Neural cell (in vitro differentiated cells): ENCODE results near the gene KIF12. TPM values are rescaled to one million over a fixed set of nuclear protein-coding genes. Genes with fewer than 3 reads are reported as not detected.

ENCODE experiments used
- H2AFZ ChIP-seq: fragments of 200-600, 300-800 bp; sonication (generic), shearing (Covaris generic); 2 replicates; pipeline ENCODE4 v1.6.0; 2014; ENCODE audit warnings: low read depth, mild to moderate bottlenecking, antibody characterized with exemption, low read length, moderate library complexity
- H3F3A ChIP-seq: fragments of 200-600 bp; shearing (Covaris generic); 2 replicates; pipeline ENCODE4 v1.6.1; 2016; ENCODE audit warnings: mild to moderate bottlenecking, moderate library complexity, mixed read lengths, antibody characterized with exemption, low read length; ENCODE audit not compliant: insufficient read depth, poor library complexity, severe bottlenecking
- H3K27ac ChIP-seq: fragments of 200-600, 300-800 bp; sonication (generic), shearing (Covaris generic); 2 replicates; pipeline ENCODE4 v1.5.1; 2014; ENCODE audit warnings: mild to moderate bottlenecking, low read length, moderate library complexity
- H3K27me3 ChIP-seq: fragments of 300-800, 200-600 bp; sonication (generic), shearing (Covaris generic); 2 replicates; pipeline ENCODE4 v1.6.0; 2014; ENCODE audit warnings: mild to moderate bottlenecking, low read depth, low read length, moderate library complexity; ENCODE audit not compliant: insufficient read depth
- H3K36me3 ChIP-seq: fragments of 300-800, 200-600 bp; sonication (generic), shearing (Covaris generic); 2 replicates; pipeline ENCODE4 v1.5.1; 2014; ENCODE audit warnings: mild to moderate bottlenecking, antibody characterized with exemption, low read length, moderate library complexity; ENCODE audit not compliant: insufficient read depth
- H3K4me2 ChIP-seq: fragments of 300-800, 200-600 bp; sonication (generic), shearing (Covaris generic); 2 replicates; pipeline ENCODE4 v1.6.0; 2014; ENCODE audit warnings: mild to moderate bottlenecking, low read length
- H3K4me3 ChIP-seq: fragments of 300-800, 200-600 bp; sonication (generic), shearing (Covaris generic); 2 replicates; pipeline ENCODE4 v1.5.1; 2014; ENCODE audit warnings: mild to moderate bottlenecking, low read length, moderate library complexity
- H3K79me2 ChIP-seq: fragments of 200-600 bp; shearing (Covaris generic); replicated peaks from 2 replicates; pipeline ENCODE4 v1.6.0; 2014; ENCODE audit warnings: mild to moderate bottlenecking, low read length, moderate library complexity; ENCODE audit not compliant: insufficient read depth
- H3K9ac ChIP-seq: fragments of 300-800, 200-600 bp; sonication (generic), shearing (Covaris generic); 2 replicates; pipeline ENCODE4 v1.6.1; 2016; ENCODE audit warnings: mild to moderate bottlenecking, low read length, mixed read lengths
- H3K9me2 ChIP-seq: fragments of 200-600 bp; shearing (Covaris generic); 2 replicates; pipeline ENCODE4 v1.6.1; 2016; ENCODE audit warnings: mild to moderate bottlenecking, low read length, mixed read lengths; ENCODE audit not compliant: insufficient read depth
- H3K9me3 ChIP-seq: fragments of 200-600, 300-800 bp; sonication (generic), shearing (Covaris generic); 2 replicates; pipeline ENCODE4 v1.6.1; 2016; ENCODE audit warnings: mild to moderate bottlenecking, mixed run types, low read length, moderate library complexity, mixed read lengths
- H4K20me1 ChIP-seq: fragments of 200-600 bp; shearing (Covaris generic); 2 replicates; pipeline ENCODE4 v1.6.1; 2016; ENCODE audit warnings: mild to moderate bottlenecking, mixed run types; ENCODE audit not compliant: insufficient read depth
- CTCF ChIP-seq: fragments of 450-650 bp; IDR thresholded peaks from 2 replicates; pipeline ENCODE4 v1.5.1; 2014; ENCODE audit warnings: antibody characterized with exemption, mild to moderate bottlenecking, moderate library complexity; ENCODE audit not compliant: poor library complexity, severe bottlenecking
- EP300 ChIP-seq: fragments of 450-650 bp; conservative IDR thresholded peaks from 2 replicates; pipeline ENCODE4 v1.6.1; 2014; ENCODE audit warnings: antibody characterized with exemption, mild to moderate bottlenecking, moderate library complexity; ENCODE audit not compliant: poor library complexity, severe bottlenecking
- EZH2 ChIP-seq: fragments of 200-600, 300-800 bp; shearing (Covaris generic), sonication (generic); IDR thresholded peaks from 2 replicates; pipeline ENCODE4 v1.6.1; 2014; ENCODE audit warnings: antibody characterized with exemption, low read length, borderline replicate concordance, mild to moderate bottlenecking; ENCODE audit not compliant: insufficient read depth, poor library complexity, severe bottlenecking
- MXI1 ChIP-seq: fragments of 450-650 bp; conservative IDR thresholded peaks from 2 replicates; pipeline ENCODE4 v1.6.1; 2014; ENCODE audit warnings: antibody characterized with exemption, mild to moderate bottlenecking; ENCODE audit not compliant: poor library complexity, severe bottlenecking
- POLR2AphosphoS5 ChIP-seq: IDR thresholded peaks from 2 replicates; pipeline ENCODE4 v1.6.1; 2012
- RAD21 ChIP-seq: fragments of 450-650 bp; conservative IDR thresholded peaks from 2 replicates; pipeline ENCODE4 v1.6.1; 2014; ENCODE audit warnings: antibody characterized with exemption, mild to moderate bottlenecking, moderate library complexity
- TAF1 ChIP-seq: IDR thresholded peaks from 2 replicates; pipeline ENCODE4 v1.6.1; 2012; ENCODE audit warnings: low read depth
- polyA plus RNA-seq: library from polyadenylated mRNA; depleted of rRNA; stranded (reverse); fragments of >200 nt; gene quantifications from 2 replicates; pipeline ENCODE4 v1.2.3, GENCODE V29; 2014
- TF ChIP-seq, protein P1 (sequence below): IDR thresholded peaks from 2 replicates; pipeline ENCODE4 v1.6.1; 2012; ENCODE audit warnings: borderline replicate concordance

The KIF12 gene
- polyA plus RNA-seq, 1 donor from 2014 or later: not detected

DNA sequence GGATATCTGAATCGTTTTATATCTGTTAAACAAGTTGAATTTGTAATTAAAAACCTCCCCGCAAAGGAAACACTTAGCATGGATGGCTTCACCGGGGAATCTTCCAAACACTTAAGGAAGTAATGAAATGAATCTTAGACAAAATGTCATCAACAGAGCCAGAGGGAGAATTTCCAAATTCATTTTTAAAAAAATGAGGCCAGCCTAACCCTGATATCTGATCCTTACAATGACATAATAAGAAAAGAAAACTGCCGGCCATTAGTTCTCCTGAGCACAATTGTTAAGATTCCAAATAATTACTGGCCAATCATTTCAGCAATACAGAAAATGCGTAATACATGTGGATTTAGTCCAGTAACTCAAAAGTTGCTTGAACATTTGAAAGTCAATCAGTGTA is 6.1 kb upstream of the KIF12 start:
- H3K9me3 ChIP-seq: peaks cover 5% of the 10 kb centered on the region
- H3K36me3 ChIP-seq: no peaks in the 10 kb centered on the region
- no peak overlapping the region for H2AFZ ChIP-seq
- H3K9me2 ChIP-seq: no peaks in the 10 kb centered on the region
- H3K79me2 ChIP-seq: no peaks in the 10 kb centered on the region
- H3K27me3 ChIP-seq: no peaks in the 10 kb centered on the region
- H3K27ac ChIP-seq: no peak overlapping the region
- H3K4me3 ChIP-seq: no peak overlapping the region
- TF ChIP-seq EZH2: no peak
- no peak for TF ChIP-seq MXI1
- no peak for TF ChIP-seq POLR2AphosphoS5
- no peak overlapping the region for H3K9ac ChIP-seq
- no peaks in the 10 kb centered on the region for H4K20me1 ChIP-seq
- H3F3A ChIP-seq: no peaks in the 10 kb centered on the region
- no peak overlapping the region for H3K4me2 ChIP-seq

- Histone ChIP-seq H3K4me2 (no peak overlapping the region), H3K27me3 (peaks cover 18% of the 10 kb centered on the region), H3K36me3 (no peaks in the 10 kb centered on the region), H3K9me3 (peaks cover 5% of the 10 kb centered on the region), H3K9me2 (no peaks in the 10 kb centered on the region), H3K9ac (no peak overlapping the region), H3K4me3 (no peak overlapping the region), H2AFZ (no peak overlapping the region), H3K79me2 (no peaks in the 10 kb centered on the region), H3K27ac (no peak overlapping the region), H4K20me1 (no peaks in the 10 kb centered on the region), H3F3A (no peaks in the 10 kb centered on the region)
- TF ChIP-seq POLR2AphosphoS5 (no peak), EZH2 (no peak), TAF1 (no peak), EP300 (no peak), CTCF (no peak), RAD21 (no peak), MXI1 (no peak)
- TF ChIP-seq, protein P1, sequence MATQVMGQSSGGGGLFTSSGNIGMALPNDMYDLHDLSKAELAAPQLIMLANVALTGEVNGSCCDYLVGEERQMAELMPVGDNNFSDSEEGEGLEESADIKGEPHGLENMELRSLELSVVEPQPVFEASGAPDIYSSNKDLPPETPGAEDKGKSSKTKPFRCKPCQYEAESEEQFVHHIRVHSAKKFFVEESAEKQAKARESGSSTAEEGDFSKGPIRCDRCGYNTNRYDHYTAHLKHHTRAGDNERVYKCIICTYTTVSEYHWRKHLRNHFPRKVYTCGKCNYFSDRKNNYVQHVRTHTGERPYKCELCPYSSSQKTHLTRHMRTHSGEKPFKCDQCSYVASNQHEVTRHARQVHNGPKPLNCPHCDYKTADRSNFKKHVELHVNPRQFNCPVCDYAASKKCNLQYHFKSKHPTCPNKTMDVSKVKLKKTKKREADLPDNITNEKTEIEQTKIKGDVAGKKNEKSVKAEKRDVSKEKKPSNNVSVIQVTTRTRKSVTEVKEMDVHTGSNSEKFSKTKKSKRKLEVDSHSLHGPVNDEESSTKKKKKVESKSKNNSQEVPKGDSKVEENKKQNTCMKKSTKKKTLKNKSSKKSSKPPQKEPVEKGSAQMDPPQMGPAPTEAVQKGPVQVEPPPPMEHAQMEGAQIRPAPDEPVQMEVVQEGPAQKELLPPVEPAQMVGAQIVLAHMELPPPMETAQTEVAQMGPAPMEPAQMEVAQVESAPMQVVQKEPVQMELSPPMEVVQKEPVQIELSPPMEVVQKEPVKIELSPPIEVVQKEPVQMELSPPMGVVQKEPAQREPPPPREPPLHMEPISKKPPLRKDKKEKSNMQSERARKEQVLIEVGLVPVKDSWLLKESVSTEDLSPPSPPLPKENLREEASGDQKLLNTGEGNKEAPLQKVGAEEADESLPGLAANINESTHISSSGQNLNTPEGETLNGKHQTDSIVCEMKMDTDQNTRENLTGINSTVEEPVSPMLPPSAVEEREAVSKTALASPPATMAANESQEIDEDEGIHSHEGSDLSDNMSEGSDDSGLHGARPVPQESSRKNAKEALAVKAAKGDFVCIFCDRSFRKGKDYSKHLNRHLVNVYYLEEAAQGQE: no peak
Measured at GRCh38 chr9:114102484-114102883, 3.4 kb upstream of the KIF12 start.

DNA sequence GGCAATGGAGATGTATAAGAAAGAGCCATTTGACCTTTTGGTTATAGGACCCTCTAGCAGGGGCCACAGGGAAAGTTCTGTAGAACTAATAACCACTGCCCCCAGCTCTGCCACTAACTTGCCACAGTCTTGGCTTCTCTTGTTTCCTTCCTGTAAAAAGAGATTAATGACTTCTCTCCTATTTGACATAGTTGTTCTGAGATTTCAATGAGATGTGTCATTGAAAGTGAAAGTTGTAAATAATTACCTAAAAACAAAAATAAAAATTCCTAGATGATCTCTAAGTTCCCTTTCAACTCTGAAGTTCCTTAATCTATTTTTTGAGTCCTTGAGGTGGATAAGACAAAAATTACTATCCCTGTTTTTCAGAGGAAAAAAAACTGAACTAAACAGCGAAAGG is 1.4 kb upstream of the KIF12 start:
- Histone ChIP-seq H3K9ac (no peak overlapping the region), H3K27ac (no peak overlapping the region), H3K79me2 (no peaks in the 10 kb centered on the region), H3K27me3 (peaks cover 27% of the 10 kb centered on the region), H3K4me3 (no peak overlapping the region), H3F3A (no peaks in the 10 kb centered on the region), H3K9me2 (no peaks in the 10 kb centered on the region), H2AFZ (no peak overlapping the region), H3K36me3 (no peaks in the 10 kb centered on the region), H3K4me2 (no peak overlapping the region), H4K20me1 (no peaks in the 10 kb centered on the region), H3K9me3 (peaks cover 5% of the 10 kb centered on the region)
- TF ChIP-seq TAF1 (no peak), MXI1 (no peak), CTCF (no peak), EP300 (no peak), RAD21 (no peak), EZH2 (no peak)
- TF ChIP-seq, protein P1: no peak
